Caki2 (cell line): ENCODE results near the gene AJM1. TPM values are rescaled to one million over a fixed set of nuclear protein-coding genes. Genes with fewer than 3 reads are reported as not detected.

ENCODE experiments used
- DNase-seq: peaks from one replicate; pipeline ENCODE4 v3.0.0-alpha.2; 2015; ENCODE audit warnings: low read depth
- in situ Hi-C: cut with HindIII; loops from 2 replicates; pipeline ENCODE4 v1.10.0; 2016; ENCODE audit warnings: low sequenced_read_pairs, low pct_unique_long_range_greater_than_20kb, mixed read lengths
- total RNA-seq: library from RNA; depleted of rRNA; stranded (reverse); fragments of >200 nt; shearing (Covaris generic); gene quantifications from 2 replicates; pipeline ENCODE4 v1.2.3, GENCODE V29; 2014; ENCODE audit warnings: low replicate concordance

The AJM1 gene
- total RNA-seq, 1 experiment from 2014 or later: 1.3 TPM

- in situ Hi-C loops: no loop called here
- no peak for DNase-seq
Observed at GRCh38 chr9:136850866-136851775, 8.8 kb downstream of the AJM1 start.

DNA sequence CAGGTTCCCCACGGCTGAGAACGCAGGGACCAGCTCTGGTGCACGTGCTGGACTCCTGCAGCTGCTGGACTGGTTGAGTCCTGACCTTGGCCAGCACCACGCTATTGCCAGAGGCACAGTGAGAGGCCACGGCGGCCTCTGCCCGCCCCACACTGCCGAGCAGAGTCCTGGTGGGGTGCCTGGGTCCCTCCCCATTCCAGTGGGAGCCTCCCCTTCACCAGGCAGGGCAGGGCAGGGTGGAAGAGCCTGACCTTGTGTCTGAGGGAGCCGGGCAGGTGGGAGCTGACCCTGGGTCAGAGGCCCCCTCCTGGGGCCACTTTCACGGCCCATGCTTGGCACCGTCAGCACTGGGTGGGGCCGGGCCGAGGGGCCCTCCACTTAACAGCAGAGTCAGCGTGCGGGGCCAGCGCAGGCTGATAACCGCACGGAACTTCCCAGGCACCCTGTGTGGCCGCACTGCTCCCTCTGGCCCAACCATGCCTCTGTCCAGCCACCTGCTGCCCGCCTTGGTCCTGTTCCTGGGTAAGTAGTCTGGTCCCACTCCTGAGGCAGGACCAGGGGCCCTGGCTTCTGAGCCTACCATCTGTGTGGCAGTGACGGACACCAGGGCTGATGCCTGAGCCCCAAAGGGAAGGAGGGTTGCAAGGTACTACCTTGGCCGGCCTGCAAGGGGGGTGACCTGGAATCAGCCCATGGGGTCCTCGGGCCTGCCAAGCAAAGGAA is 9.8 kb downstream of the AJM1 start, which contains the start of gene MAMDC4:
Gene MAMDC4, plus strand, starts transcription at position 406 of the 723 bp plus-strand sequence. Its CDS starts 71 bp downstream, at position 477.
- DNase-seq: no peak
- in situ Hi-C loops: no loop called here

DNA sequence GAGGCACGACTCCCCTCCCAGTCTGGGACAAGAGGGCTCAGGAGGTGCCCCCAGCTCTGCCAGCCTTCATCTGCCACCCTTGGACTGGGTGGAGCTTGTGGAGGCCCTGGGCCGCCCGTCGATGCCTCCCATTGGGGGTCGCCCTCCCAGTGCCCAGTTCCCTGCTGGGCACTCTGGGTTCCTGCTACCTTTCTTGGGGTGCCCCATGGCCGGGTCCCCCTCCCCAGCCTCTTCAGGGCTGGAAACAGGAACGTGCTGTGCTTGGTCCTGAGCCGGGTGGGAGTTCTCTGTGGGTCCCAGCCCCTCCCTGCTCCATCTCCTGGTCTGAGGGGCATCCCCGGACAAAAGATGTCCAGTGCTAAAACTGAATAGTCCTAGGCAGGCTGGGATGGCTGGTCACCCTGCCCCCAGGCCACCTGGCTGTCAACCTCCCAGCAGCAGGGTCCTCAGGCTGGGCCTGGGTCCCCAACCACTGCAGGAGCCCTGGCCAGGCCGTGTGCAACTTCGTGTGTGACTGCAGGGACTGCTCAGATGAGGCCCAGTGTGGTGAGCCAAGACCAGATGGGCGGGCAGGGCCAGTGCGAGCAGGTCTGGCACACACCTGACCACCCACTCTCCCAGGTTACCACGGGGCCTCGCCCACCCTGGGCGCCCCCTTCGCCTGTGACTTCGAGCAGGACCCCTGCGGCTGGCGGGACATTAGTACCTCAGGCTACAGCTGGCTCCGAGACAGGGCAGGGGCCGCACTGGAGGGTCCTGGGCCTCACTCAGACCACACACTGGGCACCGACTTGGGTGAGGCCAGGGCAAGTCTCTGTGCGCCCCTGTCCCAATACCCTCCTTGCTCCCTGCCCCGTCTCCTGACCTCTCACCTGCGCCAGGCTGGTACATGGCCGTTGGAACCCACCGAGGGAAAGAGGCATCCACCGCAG is 10.7 kb downstream of the AJM1 start:
- DNase-seq: no peak
- in situ Hi-C loops: no loop called here

DNA sequence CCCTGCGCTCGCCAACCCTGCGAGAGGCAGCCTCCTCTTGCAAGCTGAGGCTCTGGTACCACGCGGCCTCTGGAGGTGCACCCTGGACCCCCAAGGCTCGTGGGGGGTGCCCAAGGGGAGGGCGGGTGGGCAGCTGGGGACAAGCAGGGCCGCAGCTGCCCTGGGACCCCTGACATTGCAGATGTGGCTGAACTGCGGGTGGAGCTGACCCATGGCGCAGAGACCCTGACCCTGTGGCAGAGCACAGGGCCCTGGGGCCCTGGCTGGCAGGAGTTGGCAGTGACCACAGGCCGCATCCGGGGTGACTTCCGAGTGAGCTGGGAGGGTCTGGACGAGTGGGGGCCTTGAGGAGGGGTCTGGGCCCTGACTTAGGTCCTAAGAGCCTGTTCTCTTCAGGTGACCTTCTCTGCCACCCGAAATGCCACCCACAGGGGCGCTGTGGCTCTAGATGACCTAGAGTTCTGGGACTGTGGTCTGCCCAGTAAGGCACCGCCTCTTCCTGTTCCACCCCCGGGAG is 11.4 kb downstream of the AJM1 start:
- in situ Hi-C loops: no loop called here
- DNase-seq: no peak

GRCh38 chr9:136854113-136854841 is 12.0 kb downstream of the AJM1 start:
- no peak for DNase-seq
- in situ Hi-C loops: no loop called here

- in situ Hi-C loops: no loop called here
- no peak for DNase-seq
Observed at GRCh38 chr9:136854842-136855460, 12.7 kb downstream of the AJM1 start.

DNA sequence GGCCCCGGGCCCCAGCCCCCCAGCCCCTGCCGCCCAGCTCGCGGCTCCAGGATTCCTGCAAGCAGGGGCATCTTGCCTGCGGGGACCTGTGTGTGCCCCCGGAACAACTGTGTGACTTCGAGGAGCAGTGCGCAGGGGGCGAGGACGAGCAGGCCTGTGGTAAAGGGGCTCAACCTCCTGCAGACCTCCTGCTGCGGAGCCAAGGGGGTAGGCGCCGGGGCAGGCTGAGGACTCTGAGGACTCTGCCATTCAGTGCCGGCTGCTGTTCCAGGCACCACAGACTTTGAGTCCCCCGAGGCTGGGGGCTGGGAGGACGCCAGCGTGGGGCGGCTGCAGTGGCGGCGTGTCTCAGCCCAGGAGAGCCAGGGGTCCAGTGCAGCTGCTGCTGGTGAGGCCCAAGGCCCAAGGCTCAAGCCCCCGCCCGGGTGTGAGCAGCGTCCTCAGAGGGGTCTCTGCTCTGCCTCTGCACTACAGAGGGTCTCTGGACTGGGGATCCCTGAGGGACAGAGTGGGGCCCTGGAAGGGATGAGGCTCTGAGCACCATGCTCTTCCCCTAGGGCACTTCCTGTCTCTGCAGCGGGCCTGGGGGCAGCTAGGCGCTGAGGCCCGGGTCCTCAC is 13.3 kb downstream of the AJM1 start:
- in situ Hi-C loops: no loop called here
- no peak for DNase-seq

DNA sequence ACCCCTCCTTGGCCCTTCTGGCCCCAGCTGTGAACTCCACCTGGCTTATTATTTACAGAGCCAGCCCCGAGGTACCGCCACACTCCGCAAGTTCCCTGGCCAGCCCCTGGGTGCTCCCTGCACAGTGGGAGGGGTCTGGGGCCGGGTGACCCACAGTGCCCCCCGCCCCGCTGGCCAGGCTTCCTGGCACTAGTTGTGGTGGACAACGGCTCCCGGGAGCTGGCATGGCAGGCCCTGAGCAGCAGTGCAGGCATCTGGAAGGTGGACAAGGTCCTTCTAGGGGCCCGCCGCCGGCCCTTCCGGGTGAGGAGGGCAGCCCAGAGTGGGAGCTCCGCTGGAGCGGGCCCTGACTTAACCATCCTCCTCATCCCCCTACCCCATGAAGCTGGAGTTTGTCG is 13.8 kb downstream of the AJM1 start:
- in situ Hi-C loops: no loop called here
- DNase-seq: no peak

DNA sequence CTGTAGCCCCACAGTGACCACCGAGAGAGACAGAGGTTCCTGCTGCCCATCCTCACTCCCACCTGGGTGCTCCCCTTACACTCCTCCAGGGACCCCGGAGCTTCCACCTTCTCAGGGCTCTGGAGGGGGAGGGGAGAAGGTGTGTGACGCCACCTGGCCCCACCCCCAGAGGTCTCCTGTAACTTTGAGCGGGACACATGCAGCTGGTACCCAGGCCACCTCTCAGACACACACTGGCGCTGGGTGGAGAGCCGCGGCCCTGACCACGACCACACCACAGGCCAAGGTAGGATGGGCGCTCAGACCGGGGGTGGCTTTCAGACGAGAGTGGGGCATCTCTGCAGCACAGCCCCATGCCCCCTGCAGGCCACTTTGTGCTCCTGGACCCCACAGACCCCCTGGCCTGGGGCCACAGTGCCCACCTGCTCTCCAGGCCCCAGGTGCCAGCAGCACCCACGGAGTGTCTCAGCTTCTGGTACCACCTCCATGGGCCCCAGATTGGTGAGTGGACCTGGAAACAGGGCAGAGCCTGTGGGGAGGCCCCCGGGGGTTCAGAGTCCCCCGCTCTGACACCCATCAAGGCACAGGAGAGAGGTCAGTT is 14.4 kb downstream of the AJM1 start:
- in situ Hi-C loops: no loop called here
- DNase-seq: no peak

DNA sequence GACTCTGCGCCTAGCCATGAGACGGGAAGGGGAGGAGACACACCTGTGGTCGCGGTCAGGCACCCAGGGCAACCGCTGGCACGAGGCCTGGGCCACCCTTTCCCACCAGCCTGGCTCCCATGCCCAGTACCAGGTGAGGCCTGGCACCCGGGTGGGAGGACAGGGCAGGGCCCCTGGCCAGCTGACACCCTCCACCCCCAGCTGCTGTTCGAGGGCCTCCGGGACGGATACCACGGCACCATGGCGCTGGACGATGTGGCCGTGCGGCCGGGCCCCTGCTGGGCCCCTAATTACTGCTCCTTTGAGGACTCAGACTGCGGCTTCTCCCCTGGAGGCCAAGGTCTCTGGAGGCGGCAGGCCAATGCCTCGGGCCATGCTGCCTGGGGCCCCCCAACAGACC is 14.9 kb downstream of the AJM1 start:
- in situ Hi-C loops: no loop called here
- DNase-seq: no peak

- in situ Hi-C loops: no loop called here
- no peak for DNase-seq
Observed at GRCh38 chr9:136857581-136858412, 15.5 kb downstream of the AJM1 start.

- no peak for DNase-seq
- in situ Hi-C loops: no loop called here
Observed at GRCh38 chr9:136858452-136858843, 16.2 kb downstream of the AJM1 start.

GRCh38 chr9:136858844-136859757 is 16.8 kb downstream of the AJM1 start:
- no peak for DNase-seq
- in situ Hi-C loops: no loop called here

DNA sequence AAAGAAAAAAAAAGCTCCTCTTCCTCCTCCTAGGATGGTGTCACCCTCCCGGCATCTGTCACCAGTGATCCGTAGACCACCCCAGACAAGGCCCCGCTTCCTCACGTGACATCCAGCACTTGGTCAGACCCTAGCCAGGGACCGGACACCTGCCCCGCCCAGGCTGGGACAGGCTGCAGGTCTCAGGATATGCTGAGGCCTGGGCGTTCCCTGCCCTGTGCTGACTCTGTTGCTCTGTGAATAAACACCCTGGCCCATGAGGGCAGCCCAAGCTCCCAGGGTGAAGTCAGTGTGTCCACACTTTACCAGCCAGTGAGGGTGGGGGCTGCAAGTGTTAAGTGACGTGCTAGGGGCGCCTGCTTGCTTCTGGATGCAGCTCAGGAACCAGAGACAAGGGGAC is 18.3 kb downstream of the AJM1 start:
- no peak for DNase-seq
- in situ Hi-C loops: no loop called here
